Activated CD8-positive, alpha-beta memory T cell treated with anti-CD3 and anti-CD28 coated beads for 36 hours (primary cell): ENCODE results near the gene GDF2. TPM values are rescaled to one million over a fixed set of nuclear protein-coding genes. Genes with fewer than 3 reads are reported as not detected.

ENCODE experiments used
- CTCF ChIA-PET: fragments of 350-600 bp; sonication (Branson Sonifier 250); formaldehyde crosslinking; loops from one replicate; lab custom pipeline; 2021; ENCODE audit warnings: antibody characterized with exemption; lab: Charles Lee
- POLR2A ChIA-PET: fragments of 350-600 bp; sonication (Branson Sonifier 250); formaldehyde crosslinking; loops from one replicate; lab custom pipeline; 2021; ENCODE audit warnings: antibody characterized with exemption; lab: Charles Lee
- total RNA-seq, 2 experiments: library from RNA; stranded (reverse); gene quantifications; one replicate each; pipeline ENCODE4 v1.2.3, GENCODE V29; 2021

GDF2 gene
- total RNA-seq, 2 experiments from 2014 or later, result not detected

DNA sequence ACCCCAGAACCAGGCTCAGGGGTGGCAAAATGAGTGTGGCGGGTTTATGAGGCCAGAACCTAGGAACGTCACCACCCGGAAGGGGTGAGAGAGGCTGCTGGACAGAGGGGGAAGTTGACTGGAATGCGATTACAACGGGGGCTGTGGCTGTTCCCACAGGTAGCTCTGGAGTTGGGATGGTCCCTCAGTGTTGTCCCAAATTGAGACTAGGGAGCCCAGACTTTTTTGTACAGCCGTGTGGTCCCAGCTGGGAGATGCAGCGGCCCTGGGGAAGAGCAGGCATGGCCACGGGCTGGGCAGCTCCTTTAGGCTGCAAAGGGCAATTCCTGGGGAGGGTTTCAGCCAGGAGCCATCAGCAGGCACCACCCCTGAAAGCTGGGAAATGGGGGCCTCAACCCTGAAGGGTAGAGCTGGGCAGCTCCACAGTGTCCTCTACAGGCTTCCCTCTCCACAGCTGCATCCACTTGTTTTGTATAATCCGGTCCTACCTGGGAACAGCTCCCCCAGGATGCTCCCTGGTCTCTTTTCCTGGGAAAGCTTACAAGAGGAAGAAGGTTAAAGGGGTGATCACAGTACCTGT is 33.2 kb upstream of the GDF2 start:
- ChIA-PET POLR2A (no interaction called here), CTCF (no interaction called here)

DNA sequence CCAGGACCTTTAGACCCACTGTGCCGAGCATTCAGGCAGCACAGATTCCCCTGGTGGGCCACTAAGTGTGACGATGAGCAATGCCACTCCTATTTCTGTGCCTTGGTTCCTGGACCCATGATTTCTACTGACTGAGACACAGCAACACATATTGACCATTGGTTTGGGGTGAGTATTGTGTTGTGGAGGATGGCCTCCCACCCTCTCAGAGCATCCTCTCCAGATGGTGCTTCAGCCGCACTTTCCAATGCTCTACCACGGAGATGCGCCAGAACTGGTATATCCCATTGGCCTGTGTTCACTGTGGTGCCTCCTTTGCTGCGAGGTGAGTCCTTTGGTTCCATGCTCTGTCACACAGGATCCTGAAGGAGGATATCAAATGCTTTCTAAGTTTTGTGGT is 32.3 kb upstream of the GDF2 start:
- ChIA-PET CTCF (no interaction called here), POLR2A (no interaction called here)

DNA sequence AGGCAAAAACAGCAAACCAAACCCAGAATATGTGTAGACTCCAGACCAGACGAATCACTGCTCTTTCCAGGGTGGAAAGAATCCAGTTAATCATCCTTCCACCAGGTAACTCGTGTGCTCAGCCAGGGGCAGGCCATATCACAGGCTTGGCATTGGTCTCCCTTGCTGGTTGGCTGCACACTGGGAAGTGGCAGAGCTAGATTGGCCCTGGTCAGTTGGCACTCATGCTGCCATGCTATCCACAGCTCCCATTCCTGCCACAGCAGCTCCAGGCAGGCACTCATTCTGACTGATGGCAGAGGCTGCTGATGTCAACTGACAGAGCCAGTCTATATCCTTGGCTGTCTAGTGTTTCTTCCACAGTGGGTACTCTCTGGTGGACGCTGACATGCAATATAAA is 31.9 kb upstream of the GDF2 start:
- POLR2A ChIA-PET, result no interaction called here

DNA sequence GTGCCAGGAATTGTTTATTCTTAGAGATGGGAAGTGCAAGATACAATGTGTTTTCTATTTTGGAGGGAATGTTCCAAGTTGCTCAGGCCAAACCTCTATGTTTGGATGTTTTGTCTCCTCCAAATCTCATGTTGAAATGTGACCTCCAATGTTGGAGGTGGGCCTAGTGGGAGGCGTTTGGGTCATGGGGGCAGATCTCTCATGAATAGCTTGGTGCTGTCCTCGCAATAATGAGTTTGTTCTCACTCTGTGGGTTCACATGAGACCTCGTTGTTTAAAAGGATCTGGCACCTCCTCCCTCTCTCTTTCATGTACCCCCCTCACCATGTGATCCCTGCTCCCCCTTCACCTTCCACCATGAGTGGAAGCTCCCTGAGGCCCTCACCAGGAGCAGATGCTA is 30.6 kb upstream of the GDF2 start:
- POLR2A ChIA-PET, result no interaction called here
- CTCF ChIA-PET, result no interaction called here

More for the DNA sequence above, 31.9 kb upstream of the GDF2 start:
- CTCF ChIA-PET, result no interaction called here

DNA sequence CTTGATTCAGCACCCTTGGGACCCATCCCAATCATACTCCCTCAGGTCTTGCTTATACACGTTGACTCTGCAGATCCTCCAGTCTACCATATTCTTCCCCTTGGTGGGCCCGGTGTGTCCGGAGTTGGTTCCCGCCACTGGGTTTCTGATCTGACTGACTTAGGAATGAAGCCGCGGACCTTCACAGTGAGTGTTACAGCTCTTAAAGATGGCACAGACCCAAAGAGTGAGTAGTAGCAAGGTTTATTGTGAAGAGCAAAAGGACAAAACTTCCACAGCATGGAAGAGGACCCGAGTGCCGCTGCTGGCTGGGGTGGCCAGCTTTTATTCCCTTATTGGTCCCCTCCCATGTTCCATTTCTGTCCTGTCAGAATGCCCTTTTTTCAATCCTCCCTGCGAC is 28.2 kb upstream of the GDF2 start:
- CTCF ChIA-PET, result no interaction called here

DNA sequence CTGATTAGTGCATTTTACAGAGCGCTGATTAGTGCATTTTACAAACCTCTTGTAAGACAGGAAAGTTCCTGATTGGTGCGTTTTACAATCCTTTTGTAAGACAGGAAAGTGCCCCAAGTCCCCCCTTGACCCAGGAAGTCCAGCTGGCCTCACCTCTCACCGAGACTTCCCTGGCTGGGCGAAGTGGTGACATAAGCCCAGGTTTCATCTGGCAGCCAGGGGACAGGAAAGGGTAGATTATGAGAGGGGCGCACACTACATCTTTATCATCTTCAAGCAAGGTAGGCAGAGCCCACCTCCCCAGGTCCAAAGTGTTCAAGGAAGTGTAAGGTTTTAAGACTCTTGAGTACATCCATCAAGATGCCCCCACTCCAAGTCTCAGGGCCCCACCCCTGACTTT is 27.8 kb upstream of the GDF2 start:
- ChIA-PET POLR2A (no interaction called here), CTCF (no interaction called here)

More for the DNA sequence above, 28.2 kb upstream of the GDF2 start:
- POLR2A ChIA-PET, result no interaction called here

DNA sequence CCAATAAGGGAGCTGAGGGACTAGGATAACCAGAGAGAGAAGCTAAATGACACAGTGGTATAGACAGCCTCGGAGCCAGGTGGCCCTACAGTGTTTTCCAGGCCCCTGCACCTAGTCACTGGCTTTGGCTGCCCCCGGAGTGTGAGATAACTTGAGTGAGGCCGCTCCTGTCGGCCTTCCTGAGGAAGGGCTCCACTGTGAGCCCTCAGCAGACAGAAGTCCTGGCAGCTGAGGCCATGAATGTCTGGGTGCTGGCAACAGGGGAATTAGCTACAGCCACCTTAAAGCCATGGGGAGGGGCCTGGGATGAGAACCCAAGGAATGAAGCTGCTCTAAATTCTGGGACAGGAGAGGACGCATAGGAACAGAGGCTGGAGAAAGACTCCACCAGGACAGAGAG is 26.8 kb upstream of the GDF2 start:
- ChIA-PET POLR2A (no interaction called here), CTCF (no interaction called here)

DNA sequence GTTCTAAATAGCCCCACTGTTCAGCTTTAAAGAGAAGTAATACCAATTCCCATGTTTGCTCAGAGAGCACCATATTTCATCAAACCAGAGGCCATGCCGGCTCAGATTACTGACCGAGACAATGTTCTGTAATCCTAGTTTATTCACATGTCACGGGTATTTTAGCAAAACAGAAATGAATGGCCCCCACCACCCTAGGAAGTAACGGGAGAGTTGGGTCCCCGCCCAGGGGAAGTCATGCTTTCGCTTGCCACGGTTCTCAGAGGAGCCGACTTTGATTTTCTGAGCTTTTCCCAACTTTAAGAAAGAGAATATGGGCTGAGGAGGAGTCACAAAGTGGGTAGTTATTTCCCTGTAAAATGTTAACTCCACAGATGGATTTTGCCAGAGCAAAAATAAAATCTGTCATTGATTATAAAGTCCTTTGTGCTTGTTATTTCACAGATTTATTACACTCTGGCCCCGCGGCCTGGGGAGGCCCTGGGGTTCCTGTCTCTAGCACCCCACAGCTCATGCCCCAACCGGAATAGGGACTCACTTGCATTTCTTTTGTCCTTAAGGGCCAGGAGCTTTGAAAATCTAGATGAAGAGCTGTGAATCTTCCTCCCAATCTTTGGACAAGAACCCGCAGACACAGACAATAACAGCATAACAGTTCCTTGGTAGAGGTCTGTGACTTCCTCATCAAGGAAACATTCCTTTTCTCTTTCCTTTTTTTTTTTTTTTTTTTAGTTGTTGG is 25.9 kb upstream of the GDF2 start:
- CTCF ChIA-PET, result no interaction called here
- POLR2A ChIA-PET, result no interaction called here

DNA sequence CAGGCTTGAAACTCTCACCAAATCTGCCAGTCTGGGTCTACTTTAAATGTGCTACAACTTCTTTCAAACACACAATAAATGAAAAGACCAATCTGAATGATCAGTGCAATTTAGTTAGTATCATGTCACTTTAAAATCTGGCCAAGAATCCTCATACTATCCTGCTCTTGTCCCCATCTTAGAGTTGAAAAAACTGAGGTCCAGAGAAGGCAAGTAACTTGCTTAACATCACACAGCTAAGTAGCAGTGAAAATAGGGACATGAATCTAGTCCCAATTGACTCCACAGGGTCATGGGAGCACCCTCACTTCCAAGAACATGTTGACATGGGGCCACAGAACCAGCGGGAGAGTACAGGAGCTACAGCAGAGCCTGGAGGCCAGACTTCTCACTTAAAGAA is 25.3 kb upstream of the GDF2 start:
- ChIA-PET CTCF (interaction anchor here (1.1 to 1.2 kb wide), 2 partner anchors 110 to 256 kb away, joined by 3 to 4 read pairs; no protein-coding TSS in a partner anchor), POLR2A (no interaction called here)

DNA sequence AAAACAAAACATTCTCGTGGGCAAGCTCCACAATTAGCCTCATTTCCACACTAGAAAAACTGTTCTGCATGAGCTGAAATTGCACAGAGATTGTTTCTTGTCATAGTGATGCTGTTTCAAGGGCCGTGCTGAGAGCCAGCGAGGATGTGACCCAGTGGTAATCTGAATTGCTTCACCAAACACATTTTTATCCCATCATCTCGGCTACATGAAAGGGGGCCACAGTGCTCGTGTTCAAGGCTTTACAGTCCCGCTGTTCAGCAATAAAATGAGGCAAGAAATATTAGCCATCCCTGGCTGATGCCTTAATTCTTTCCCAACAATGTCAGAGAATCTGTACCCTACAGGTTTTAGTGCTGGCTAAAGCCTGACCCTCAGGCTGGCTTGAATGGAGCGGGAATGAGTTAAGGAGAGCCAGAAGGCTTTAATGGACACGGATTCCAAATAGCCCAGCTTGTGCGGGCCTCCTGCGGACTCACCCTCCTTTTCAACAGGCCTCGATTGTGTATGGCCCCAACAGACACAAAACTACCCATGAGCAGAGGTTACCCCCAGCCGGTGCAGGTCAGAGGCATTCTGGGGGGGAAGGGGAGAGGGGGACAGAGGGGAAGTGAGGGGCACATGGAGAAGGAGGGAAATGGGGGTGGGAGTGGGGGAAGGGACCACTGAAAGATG is 24.3 kb upstream of the GDF2 start:
- CTCF ChIA-PET, result interaction anchor here (1.1 to 1.2 kb wide), 2 partner anchors 111 to 257 kb away, joined by 3 to 4 read pairs; no protein-coding TSS in a partner anchor
- POLR2A ChIA-PET, result no interaction called here

DNA sequence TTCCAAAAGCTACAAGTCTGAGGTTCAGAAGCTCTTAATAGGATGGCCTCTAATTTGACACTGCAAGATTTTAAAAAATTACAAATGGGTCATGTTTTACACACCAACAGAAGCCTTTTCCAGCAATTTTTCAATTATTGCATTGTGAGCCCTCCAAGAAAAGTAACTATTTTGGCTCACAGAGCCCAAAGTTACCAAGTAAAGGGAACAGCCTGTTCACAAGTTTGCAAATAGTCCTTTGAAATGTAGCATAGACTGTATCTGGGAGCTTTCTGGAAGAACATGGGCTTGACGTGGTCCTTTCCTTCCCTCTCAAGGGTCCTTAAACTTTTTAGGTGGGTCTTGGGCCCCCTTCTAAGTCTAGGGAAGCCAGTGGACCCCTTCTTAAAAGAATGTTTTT is 23.5 kb upstream of the GDF2 start:
- ChIA-PET POLR2A (no interaction called here), CTCF (interaction anchor here (1.5 kb wide), 1 partner anchor 274 kb away, joined by 6 read pairs; no protein-coding TSS in a partner anchor)

DNA sequence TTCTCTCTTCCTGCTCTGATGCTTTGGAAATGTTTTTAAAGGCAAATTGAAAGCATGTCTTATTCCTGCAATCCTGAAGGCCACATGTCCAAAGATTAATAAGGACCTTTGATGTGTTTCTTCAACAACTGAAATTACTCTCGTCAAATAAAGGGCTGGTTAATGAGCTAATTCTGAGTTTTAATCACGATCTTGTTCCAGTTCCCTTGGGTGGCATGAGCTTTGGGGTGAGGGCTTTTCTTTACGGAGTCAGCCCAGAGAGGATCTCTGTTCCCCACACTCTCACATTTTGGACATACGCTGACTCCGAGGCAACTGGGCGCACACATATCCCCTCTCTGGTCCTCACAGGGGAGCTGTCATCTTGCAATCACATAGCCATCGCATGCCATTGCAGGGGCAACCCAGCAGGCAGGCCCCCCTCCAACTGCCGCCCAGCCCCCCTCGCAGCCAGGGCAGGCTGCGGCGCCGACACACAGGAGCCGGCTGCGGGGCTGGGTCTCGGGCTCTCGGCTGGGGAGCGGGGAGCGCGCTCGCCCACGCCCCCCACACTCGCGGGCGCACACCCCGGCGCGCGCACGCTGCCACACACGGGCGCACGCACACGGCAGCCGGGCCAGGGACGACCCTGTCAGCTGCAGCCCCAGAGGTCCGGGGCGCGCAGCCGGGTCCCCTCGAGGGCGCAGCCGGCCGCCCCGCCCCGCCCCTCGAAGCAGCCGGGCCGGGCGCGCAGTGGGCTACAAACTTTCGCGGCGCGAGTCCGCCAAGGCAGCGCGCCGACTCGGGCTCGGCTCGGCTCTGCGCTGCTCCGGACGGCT is 22.4 kb upstream of the GDF2 start, which contains the start of gene GDF10:
Gene GDF10 (plus strand): TSS at position 587 of the 818 bp plus-strand sequence. CDS start 455 bp downstream, outside the sequence.
- CTCF ChIA-PET, result interaction anchor here (1.3 to 1.5 kb wide), 2 partner anchors 12 to 275 kb away, joined by 4 to 6 read pairs; no protein-coding TSS in a partner anchor
- POLR2A ChIA-PET, result interaction anchor here (0.5 kb wide), 1 partner anchor 22 kb away, joined by 3 read pairs; no protein-coding TSS in a partner anchor

DNA sequence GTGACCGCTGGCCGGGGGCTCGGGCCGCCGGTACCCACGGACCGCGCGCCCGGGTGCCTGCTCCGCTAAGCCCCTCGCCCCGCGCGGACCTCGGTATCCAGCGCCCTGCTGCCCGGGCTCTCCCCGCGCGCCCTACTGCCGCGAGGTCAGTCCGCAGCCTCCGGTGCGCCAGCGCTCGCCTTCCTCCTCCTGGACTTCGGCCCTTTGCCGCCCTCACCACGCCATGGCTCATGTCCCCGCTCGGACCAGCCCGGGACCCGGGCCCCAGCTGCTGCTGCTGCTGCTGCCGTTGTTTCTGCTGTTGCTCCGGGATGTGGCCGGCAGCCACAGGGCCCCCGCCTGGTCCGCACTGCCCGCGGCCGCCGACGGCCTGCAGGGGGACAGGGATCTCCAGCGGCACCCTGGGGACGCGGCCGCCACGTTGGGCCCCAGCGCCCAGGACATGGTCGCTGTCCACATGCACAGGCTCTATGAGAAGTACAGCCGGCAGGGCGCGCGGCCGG is 21.8 kb upstream of the GDF2 start:
- ChIA-PET POLR2A (no interaction called here), CTCF (interaction anchor here (0.8 to 1.5 kb wide), 3 partner anchors 11 to 276 kb away, joined by 3 to 6 read pairs (median 4); no protein-coding TSS in a partner anchor)

DNA sequence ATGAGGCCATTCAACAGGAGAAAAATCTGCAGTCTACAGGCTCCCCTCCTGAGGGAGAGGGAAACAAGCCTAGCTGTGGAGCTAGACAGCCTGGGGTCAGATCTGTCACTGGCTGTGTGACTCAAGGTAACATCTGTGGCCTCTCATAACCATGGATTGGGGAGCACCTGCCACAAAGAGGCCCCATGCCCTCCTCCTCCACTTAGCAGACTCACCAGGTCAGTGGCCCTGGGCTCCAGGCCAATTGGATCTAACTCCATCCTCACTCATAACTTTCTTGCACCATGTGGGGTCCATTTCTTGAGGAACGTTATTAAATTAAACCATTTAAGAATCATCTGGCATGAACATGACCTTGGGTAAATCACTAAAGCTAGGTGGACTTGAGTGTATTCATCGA is 20.4 kb upstream of the GDF2 start:
- POLR2A ChIA-PET, result no interaction called here
- CTCF ChIA-PET, result no interaction called here

DNA sequence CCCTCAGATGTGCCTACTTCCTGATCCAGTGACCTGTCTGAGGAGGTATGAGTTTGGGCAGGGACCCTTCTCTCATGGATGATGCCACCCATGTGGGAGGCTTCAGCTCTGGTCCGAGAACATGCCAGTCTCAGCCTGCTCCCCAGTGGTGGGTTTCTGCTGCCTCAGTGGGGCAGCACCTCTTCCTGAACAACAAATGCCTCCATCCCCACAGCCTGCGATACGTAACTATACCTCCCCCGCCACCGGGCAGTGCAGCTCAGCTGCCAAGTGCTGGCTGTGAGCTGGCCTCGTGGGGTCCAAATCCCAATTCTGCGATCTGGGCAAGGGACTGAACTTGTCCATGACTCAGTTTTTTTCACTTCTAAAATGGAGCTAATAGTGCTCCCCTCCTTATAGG is 19.1 kb upstream of the GDF2 start:
- POLR2A ChIA-PET, result no interaction called here
- CTCF ChIA-PET, result interaction anchor here (1.1 kb wide), 1 partner anchor 9 kb away, joined by 6 read pairs; no protein-coding TSS in a partner anchor

DNA sequence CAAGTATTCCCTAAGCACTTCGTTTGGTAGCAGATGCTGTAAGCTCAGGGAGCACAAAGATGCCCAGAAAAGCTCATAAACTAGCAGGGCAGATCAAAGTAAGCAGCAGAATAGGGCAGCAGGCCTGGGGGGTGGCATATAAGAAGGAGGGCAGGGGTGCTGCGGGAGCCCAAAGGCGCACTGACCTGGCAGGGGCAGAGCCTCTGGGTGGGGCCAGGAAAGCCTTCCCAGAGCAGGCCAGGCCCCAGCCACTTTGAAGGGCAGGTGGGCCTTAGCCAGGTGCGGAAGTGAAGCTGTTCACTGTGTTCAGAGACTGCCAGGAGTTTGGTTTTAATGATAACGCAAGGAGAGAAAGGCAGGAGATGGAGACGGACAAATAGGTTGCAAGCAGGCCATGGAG is 18.4 kb upstream of the GDF2 start:
- ChIA-PET CTCF (interaction anchor here (1.1 kb wide), 1 partner anchor 8 kb away, joined by 6 read pairs; no protein-coding TSS in a partner anchor), POLR2A (no interaction called here)

DNA sequence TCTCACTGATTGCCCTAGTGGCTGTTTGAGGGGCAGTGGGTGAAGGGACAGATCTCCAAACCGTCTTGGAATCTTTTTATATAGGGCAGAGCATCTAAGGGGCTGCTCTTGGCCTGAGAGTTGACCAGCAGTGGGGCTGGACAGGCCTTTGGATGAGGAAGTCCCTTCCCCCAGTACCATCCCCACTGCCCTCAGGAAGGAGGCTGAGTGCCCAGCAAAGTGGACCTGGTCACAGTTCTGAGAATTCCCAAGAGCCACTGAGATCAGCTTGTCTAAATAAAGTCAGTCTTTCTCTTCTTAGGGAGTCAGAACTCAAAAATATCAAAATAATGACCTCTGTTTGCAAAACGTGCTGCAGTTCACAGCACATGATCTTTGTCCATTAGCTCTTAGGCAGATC is 16.7 kb upstream of the GDF2 start:
- ChIA-PET CTCF (interaction anchor here (2.0 kb wide), 1 partner anchor 258 kb away, joined by 6 read pairs; no protein-coding TSS in a partner anchor), POLR2A (no interaction called here)

DNA sequence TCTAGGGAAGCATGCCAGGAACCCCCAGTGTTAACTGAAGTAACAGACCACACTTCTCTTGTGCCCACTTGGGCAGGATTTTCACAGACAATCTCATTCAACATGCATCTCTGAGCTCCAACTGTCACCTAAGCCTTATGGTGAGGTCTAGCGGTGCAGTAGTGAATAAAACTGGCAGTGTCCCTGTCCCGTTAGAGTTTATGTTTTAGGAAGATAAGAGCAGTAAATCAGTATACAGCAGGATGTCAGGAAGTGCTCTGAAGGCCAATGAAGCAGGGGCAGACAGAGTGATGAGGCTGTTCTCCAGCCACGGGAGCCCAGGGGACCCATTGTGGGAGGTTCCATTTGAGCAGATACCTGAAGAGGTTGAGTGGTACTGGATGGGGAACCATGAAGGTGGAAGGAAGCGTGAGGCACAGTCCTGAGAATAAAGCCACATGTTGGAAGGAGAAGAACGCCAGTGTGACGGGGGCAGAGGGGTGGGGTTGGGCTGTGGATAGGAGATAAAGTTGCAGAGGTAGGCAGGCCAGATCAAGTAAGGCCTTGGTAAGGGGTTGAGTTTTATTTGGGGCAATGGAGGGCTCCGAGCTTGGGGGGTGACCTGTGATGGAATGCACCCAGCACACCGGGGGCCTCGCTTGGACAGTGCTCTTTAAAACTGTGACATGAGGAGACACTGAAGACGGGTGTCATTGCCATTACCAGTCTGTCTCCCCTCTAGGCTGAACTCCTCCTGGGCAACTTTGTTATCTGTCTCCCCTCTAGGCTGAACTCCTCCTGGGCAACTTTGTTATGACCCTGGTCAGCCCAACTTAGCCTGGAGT is 15.7 kb upstream of the GDF2 start:
- CTCF ChIA-PET, result interaction anchor here (1.0 to 2.0 kb wide), 3 partner anchors 259 to 282 kb away, joined by 3 to 6 read pairs (median 5); no protein-coding TSS in a partner anchor
- POLR2A ChIA-PET, result no interaction called here
